LHCN-M2 (cell line): ENCODE results near the gene GDA. TPM values are rescaled to one million over a fixed set of nuclear protein-coding genes. Genes with fewer than 3 reads are reported as not detected.

ENCODE experiments used
- DNase-seq: peaks from one replicate; pipeline ENCODE4 v3.0.0-alpha.2; 2012; ENCODE audit warnings: low read depth
- polyA plus RNA-seq: library from polyadenylated mRNA; unstranded; fragments of >200 nt; gene quantifications from one replicate; pipeline ENCODE4 v1.2.1, GENCODE V29; 2012; ENCODE audit warnings: missing spikeins
- total RNA-seq: library from RNA; depleted of rRNA; stranded (reverse); fragments of >200 nt; gene quantifications from 2 replicates; pipeline ENCODE4 v1.2.3, GENCODE V29; 2014; rRNA removed

GDA gene
- total RNA-seq, result not detected in 2 replicates
- polyA plus RNA-seq, result not detected

DNA sequence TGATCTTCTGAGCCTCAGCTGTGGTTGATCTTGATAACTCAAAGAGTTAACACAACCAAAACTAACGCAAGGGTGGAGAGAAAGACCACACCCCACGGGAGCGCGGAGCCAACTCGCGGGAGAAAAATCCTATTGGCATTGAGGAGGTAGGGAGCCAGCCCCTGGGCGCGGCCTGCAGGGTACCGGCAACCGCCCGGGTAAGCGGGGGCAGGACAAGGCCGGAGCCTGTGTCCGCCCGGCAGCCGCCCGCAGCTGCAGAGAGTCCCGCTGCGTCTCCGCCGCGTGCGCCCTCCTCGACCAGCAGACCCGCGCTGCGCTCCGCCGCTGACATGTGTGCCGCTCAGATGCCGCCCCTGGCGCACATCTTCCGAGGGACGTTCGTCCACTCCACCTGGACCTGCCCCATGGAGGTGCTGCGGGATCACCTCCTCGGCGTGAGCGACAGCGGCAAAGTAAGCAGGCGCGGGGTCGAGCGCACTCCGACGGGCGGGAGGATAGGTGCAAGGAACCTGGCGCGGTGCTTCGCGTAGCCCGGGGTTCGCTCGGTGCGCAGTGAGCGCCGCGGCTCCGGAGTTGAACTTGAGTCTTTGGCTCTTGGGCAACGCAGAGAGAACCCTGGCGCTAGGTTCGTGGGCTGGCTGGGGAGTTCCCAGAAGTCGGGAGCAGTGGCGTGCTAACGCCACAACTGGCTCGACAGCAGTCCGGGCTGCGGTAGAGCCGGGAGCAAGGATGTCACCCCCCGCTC is at the start of gene GDA:
Gene GDA, plus strand, starts transcription at position 210 of the 745 bp plus-strand sequence. Its CDS starts 120 bp downstream, at position 330.
- DNase-seq, result no peak

DNA sequence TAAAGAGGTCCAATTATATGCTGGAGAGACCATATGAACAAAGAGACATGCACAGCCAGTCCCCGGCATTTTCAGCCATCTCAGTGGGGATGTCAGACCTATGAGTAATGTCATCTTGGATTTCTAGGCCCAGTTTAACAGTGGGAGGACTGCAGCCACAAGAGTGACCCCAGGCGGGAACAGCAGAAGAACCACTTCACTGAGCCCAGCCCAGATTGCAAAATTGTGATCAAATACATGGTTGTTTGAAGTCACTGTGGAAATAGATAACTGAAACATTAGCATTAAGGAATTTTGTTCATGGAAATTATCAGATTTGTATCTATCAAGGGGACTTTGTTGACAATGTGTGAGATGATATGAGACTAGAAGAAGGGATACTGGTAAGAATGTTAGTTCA is 46.7 kb upstream of the GDA start:
- no peak for DNase-seq

- DNase-seq, result no peak
Measured at GRCh38 chr9:72113056-72113455, 36.2 kb upstream of the GDA start.

GRCh38 chr9:72119853-72120252 is 29.4 kb upstream of the GDA start:
- DNase-seq, result no peak

DNA sequence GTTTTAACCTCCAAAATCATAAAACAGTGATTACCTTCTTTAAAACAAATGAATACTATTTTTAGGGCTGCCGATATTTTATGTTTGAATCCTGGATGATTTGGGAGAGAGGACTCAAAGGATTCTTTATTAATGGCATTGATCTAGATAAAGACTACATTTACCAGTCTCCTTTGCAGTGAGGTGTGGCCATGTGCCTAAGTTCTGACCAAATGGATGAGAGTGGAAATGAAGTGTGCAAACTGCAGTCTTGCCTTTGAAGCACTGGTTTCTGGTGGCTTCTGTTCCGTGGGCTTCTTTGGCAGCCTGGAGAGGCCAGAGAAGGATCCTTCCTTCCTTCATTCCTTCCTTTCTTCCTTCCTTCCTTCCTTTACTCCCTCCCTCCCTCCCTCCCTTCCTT is 24.3 kb upstream of the GDA start:
- DNase-seq, result no peak

GRCh38 chr9:72127753-72128152 is 21.5 kb upstream of the GDA start:
- DNase-seq, result no peak

GRCh38 chr9:72128526-72128925 is 20.7 kb upstream of the GDA start:
- no peak for DNase-seq

- DNase-seq, result no peak
Measured at GRCh38 chr9:72129271-72130156, 19.7 kb upstream of the GDA start.

GRCh38 chr9:72130321-72130720 is 18.9 kb upstream of the GDA start:
- DNase-seq, result no peak

DNA sequence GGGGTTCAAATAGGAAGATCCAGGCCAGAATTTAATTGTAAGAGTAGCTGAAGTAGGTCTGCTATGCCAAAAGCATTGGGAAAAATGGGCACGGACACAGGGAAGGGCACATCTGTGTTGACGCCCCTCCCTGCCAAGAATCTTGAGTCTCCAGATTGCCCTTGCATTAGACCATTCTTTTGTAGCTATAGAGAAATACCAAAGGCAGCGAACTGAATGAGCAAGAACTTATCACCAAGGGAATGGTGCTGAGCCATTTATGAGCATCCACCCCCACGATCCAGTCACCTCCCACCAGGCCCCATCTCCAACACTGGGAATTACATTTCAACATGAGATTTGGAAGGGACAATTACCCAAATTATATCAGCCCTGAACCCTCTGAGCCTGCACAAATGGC is 18.0 kb upstream of the GDA start:
- no peak for DNase-seq

DNA sequence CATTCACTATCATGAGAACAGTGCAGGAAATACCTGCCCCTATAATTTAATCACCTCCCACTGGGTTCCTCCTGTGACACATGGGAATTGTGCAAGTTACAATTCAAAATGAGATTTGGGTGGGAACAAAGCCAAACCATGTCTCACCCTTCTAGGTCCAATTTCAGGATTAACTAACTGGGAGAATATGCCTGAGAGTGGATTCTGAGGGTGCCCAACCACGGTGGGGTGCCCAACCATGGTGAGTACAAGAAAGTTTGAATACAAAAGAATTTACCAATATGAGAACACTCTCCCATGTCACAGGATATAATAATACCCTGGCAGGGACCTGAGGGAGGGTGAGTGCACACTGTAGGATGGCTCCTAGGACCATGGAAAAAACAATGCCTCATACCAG is 17.2 kb upstream of the GDA start:
- no peak for DNase-seq

DNA sequence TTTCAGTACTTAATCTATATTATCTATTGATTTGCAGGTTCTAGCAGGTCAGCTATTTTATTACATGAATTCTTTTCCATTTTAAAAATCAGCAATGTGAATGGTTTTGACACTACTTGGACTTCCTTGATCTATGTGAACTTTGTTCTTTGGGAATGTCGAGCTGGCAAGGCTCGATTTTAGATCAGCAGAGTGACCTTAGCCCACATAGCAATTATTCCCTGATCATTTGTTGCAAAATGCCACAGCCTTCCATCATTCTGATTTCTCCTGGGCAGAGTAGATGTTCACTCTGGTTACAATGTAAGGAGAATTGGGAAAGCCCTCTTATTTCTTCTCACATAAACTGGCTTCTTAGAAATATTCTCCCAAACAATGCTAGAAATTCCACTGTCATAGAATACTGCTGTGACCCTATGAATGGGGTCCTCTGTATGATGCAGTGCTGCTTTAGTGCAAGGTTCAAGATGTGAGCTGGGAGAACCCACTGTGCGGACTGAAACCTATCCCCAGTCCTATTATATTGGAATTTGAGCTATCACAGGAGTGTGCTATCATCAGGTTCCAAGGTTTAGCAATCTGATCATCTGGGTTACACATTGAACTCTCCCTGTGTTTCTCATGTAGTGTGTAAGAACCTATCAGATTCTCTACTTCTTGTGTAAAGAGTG is 15.7 kb upstream of the GDA start:
- DNase-seq, result no peak

DNA sequence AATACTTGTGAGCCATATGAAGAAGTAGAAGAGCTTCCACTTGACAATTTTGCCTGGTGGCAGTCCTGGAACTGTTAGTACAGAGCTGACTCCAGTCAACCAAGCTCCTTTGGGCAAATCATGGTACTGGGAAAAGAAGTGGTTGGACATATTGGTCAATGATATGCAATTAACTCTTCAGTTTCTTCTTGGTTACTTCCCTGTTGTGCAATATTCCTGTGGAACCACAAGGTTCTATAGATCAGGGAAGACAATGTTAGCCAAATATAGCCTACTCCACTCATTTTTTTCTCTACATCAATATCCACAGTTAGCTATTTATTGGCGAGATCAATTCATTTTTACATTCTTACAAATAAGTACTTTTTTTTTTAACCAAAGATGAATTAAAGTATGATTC is 14.4 kb upstream of the GDA start:
- DNase-seq, result no peak

DNA sequence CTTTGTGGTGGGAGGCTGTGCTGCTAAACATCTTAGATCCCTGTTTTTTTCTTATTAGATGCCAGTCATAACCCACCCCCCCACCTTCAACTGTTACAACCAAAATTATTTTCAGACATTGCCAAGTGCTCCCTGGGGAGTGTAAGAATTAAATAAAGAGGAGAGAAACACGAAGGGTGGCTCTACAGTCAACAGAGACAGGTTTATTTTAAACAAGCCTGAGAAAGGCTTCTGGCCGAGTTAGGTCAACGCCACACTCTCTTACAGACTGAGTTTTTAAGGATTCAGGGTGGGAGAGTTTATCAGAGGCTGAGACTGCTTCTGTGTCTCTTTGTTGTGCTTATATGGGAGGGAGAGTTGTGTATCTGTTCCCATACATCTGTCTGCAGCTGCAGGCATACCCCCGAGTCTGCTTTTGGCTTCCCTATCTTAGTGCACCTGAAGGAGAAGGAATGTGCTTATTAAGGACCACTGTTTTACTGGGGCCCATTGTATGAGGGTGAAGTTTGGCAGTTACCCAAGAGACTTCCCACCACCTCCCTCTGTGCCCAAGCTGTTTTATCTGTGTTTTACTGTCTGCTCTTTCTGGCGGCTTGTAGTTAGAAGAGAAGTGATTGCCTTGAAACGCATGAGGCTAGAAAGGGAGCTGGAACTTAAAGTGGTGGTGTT is 11.4 kb upstream of the GDA start:
- no peak for DNase-seq

- no peak for DNase-seq
Measured at GRCh38 chr9:72139226-72139625, 10.0 kb upstream of the GDA start.

- no peak for DNase-seq
Measured at GRCh38 chr9:72140586-72140985, 8.7 kb upstream of the GDA start.

DNA sequence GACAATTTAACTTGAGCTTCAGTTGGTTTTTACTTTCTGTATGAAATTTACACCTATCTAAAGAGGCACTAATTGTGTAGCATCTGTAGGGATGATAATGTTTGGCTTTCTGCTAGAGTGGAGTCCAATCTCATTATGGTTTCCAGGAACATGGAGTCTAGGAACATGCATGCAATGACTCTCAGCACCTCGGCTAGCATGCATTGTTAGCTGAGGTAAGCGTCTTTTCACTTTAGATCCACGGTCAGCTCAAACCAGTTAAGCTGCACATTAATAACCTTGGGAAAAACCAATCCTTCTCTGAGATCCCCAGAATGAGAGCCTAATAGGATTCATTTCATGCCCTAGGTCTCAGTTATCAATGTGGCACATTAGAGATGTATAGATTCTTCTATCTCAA is 7.8 kb upstream of the GDA start:
- no peak for DNase-seq

DNA sequence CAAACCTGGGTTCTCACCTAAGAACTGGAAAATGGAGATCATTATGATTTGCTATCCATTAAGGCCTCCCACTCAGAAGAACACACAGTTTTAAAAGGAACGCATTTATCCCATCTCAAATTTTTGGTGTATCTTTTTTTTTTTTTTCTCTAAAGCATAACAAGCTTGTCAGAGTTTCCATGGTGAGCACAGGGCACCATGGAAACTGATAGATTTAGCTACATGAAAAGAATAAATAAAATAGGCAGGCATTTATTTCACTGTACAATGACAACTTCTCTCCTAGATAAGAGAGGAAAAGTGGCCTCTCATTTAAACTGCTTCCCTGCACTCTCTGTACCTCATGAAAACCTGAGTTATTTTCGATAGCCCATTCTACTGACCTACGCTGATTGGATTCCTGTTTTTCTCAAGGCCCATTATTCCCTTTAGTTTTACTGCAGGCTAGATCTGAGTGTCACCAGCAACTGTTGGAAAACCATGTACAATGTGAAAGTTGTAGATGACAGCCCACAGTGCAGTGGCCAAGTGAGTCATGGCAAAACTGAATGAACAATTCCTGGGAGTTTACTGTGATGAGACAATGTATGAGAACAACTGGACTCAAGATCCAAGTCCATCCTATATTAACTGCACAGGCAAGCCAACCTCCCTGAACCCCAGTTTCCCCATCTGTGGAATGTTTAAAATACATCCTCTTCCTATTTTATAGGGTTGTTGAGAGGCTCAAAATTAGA is 4.3 kb upstream of the GDA start:
- DNase-seq, result peak; percentile 2

- no peak for DNase-seq
Measured at GRCh38 chr9:72145733-72146505, 3.3 kb upstream of the GDA start.

DNA sequence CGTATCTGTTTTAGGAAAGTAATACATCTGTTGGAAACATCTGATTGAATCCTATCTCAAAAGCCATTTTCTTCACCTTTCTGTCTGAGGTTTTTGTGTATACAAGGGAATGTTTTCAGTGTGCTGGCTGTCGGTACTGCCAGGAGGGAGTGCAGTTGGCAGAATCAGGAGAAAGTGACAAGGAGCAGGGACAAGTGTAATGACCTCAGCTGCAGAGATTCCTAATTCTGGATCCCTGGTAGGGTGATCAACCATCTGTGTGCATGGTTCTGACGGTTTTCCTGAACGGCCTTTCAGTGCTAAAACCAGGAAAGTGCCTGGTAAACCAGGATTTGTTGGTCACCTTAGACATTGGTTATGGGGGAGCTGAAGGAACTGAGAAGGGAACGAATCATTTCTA is 1.6 kb upstream of the GDA start:
- DNase-seq, result no peak
